WTC11 (cell line): ENCODE measurements around the gene PKIG. TPM values are rescaled to one million over a fixed set of nuclear protein-coding genes. Genes with fewer than 3 reads are reported as not detected.

Experiments
- ATAC-seq: fragments of 200-7000 bp; cut with Tn5 transposase; 2 replicates; pipeline ENCODE4 v1.10.0; 2021; ENCODE audit warnings: mild to moderate bottlenecking, moderate library complexity
- CTCF ChIA-PET: fragments of 300-600 bp; sonication (Branson Sonifier 250); formaldehyde crosslinking; loops from one replicate; lab custom pipeline; 2021; ENCODE audit warnings: antibody characterized with exemption; lab: Charles Lee
- POLR2A ChIA-PET: fragments of 350-600 bp; sonication (Branson Sonifier 250); formaldehyde crosslinking; loops from one replicate; lab custom pipeline; 2021; ENCODE audit warnings: antibody characterized with exemption; lab: Charles Lee
- DNase-seq: peaks from one replicate; pipeline ENCODE4 v3.0.0; 2021; ENCODE audit warnings: low spot score
- H3K27ac Mint-ChIP-seq: 2 replicates; pipeline ENCODE4 v1.8.0; 2021; ENCODE audit warnings: mixed read lengths
- H3K27me3 Mint-ChIP-seq: 2 replicates; pipeline ENCODE4 v1.8.0; 2021; ENCODE audit warnings: low read depth, mild to moderate bottlenecking, moderate library complexity, mixed read lengths
- H3K36me3 Mint-ChIP-seq: 2 replicates; pipeline ENCODE4 v1.8.0; 2021; ENCODE audit warnings: mixed read lengths
- H3K4me1 Mint-ChIP-seq: 2 replicates; pipeline ENCODE4 v1.8.0; 2022; ENCODE audit warnings: mixed read lengths
- H3K4me3 Mint-ChIP-seq: 2 replicates; pipeline ENCODE4 v1.8.0; 2021; ENCODE audit warnings: mild to moderate bottlenecking, moderate library complexity, mixed read lengths
- H3K9me3 Mint-ChIP-seq: 2 replicates; pipeline ENCODE4 v1.8.0; 2021; ENCODE audit warnings: mixed read lengths
- CREB1 ChIP-seq: sonication (generic); formaldehyde crosslinking; IDR thresholded peaks from 2 replicates; pipeline ENCODE4 v1.8.0; 2023; ENCODE audit warnings: mild to moderate bottlenecking, missing genetic modification reagents
- FOXJ3 ChIP-seq: sonication (generic); formaldehyde crosslinking; IDR thresholded peaks from 2 replicates; pipeline ENCODE4 v1.9.0; 2021; ENCODE audit warnings: missing genetic modification reagents, mild to moderate bottlenecking, borderline replicate concordance
- FOXP1 ChIP-seq: sonication (generic); formaldehyde crosslinking; IDR thresholded peaks from 2 replicates; pipeline ENCODE4 v1.8.0; 2022; ENCODE audit warnings: missing genetic modification reagents, mild to moderate bottlenecking, moderate library complexity, borderline replicate concordance
- JAZF1 ChIP-seq: fragments of 250-450 bp; sonication (Bioruptor Pico); IDR thresholded peaks from 2 replicates; pipeline ENCODE4 v1.9.0; 2021; ENCODE audit warnings: moderate library complexity, mild to moderate bottlenecking, inconsistent platforms
- NFYB ChIP-seq: sonication (generic); formaldehyde crosslinking; conservative IDR thresholded peaks from 2 replicates; pipeline ENCODE4 v1.8.0; 2022; ENCODE audit warnings: low read depth, missing genetic modification reagents
- NR1H2 ChIP-seq: sonication (generic); formaldehyde crosslinking; IDR thresholded peaks from 2 replicates; pipeline ENCODE4 v1.9.0; 2021; ENCODE audit warnings: mild to moderate bottlenecking, moderate library complexity, missing genetic modification reagents
- RORB ChIP-seq: fragments of 250-450 bp; sonication (Bioruptor Pico); IDR thresholded peaks from 2 replicates; pipeline ENCODE4 v1.9.0; 2021; ENCODE audit warnings: mild to moderate bottlenecking
- ZBTB21 ChIP-seq: sonication (generic); formaldehyde crosslinking; IDR thresholded peaks from 2 replicates; pipeline ENCODE4 v1.8.1; 2023; ENCODE audit warnings: mild to moderate bottlenecking, missing genetic modification reagents, borderline replicate concordance
- ZNF232 ChIP-seq: sonication (generic); formaldehyde crosslinking; IDR thresholded peaks from 2 replicates; pipeline ENCODE4 v1.8.0; 2022; ENCODE audit warnings: mild to moderate bottlenecking, missing genetic modification reagents
- total RNA-seq: library from RNA; stranded (reverse); gene quantifications from 3 replicates; pipeline ENCODE4 v1.2.3, GENCODE V29; 2021
- TF ChIP-seq, protein P1 (sequence below): sonication (generic); formaldehyde crosslinking; IDR thresholded peaks from 2 replicates; pipeline ENCODE4 v1.8.0; 2023; ENCODE audit warnings: missing genetic modification reagents, mild to moderate bottlenecking, borderline replicate concordance
- TF ChIP-seq, protein P2 (sequence below): fragments of 250-450 bp; sonication (Bioruptor Pico); IDR thresholded peaks from 2 replicates; pipeline ENCODE4 v1.9.0; 2021; ENCODE audit warnings: mild to moderate bottlenecking
- TF ChIP-seq, protein P3 (sequence below): fragments of 250-450 bp; sonication (Bioruptor Pico); IDR thresholded peaks from 2 replicates; pipeline ENCODE4 v2.1.2; 2022; ENCODE audit warnings: mild to moderate bottlenecking, moderate library complexity
- TF ChIP-seq, protein P4 (sequence below): sonication (generic); formaldehyde crosslinking; IDR thresholded peaks from 2 replicates; pipeline ENCODE4 v1.8.0; 2022; ENCODE audit warnings: mild to moderate bottlenecking, missing genetic modification reagents
- TF ChIP-seq, protein P5 (sequence below): sonication (generic); formaldehyde crosslinking; IDR thresholded peaks from 2 replicates; pipeline ENCODE4 v1.8.0; 2022; ENCODE audit warnings: mild to moderate bottlenecking, missing genetic modification reagents
- TF ChIP-seq, protein P6 (sequence below): sonication (generic); formaldehyde crosslinking; IDR thresholded peaks from 2 replicates; pipeline ENCODE4 v1.8.1; 2023; ENCODE audit warnings: mild to moderate bottlenecking, moderate library complexity, missing genetic modification reagents
- TF ChIP-seq, protein P7 (sequence below): sonication (generic); formaldehyde crosslinking; IDR thresholded peaks from 2 replicates; pipeline ENCODE4 v1.8.1; 2022; ENCODE audit warnings: low read depth, missing genetic modification reagents, borderline replicate concordance
- TF ChIP-seq, protein P8 (sequence below): sonication (generic); formaldehyde crosslinking; conservative IDR thresholded peaks from 2 replicates; pipeline ENCODE4 v1.8.1; 2023; ENCODE audit warnings: mild to moderate bottlenecking, low read depth, missing genetic modification reagents, moderate library complexity

Gene PKIG
- total RNA-seq, 1 experiment from 2014 or later: 22.7 TPM

DNA sequence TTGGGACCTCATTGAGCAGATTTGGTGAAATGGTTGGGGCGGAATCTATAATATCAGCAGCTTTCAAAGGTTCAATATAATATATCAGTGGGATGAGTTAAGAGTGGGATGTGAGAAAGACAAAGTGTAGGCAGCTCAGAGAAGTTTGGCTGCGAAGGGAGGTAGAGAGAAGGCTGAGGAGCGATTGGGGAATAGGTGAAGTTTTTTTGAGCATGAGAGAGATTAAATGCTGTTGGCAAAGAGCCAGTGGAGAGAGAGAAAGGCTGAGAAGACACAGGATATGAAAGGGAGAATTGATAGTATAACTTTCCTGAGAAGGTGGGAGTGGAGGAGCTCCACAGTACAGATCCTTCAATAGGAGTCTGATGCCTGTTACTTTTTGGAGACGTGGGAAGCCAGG lies 48.5 kb upstream of the PKIG start (continued):
- TF ChIP-seq, protein P1, sequence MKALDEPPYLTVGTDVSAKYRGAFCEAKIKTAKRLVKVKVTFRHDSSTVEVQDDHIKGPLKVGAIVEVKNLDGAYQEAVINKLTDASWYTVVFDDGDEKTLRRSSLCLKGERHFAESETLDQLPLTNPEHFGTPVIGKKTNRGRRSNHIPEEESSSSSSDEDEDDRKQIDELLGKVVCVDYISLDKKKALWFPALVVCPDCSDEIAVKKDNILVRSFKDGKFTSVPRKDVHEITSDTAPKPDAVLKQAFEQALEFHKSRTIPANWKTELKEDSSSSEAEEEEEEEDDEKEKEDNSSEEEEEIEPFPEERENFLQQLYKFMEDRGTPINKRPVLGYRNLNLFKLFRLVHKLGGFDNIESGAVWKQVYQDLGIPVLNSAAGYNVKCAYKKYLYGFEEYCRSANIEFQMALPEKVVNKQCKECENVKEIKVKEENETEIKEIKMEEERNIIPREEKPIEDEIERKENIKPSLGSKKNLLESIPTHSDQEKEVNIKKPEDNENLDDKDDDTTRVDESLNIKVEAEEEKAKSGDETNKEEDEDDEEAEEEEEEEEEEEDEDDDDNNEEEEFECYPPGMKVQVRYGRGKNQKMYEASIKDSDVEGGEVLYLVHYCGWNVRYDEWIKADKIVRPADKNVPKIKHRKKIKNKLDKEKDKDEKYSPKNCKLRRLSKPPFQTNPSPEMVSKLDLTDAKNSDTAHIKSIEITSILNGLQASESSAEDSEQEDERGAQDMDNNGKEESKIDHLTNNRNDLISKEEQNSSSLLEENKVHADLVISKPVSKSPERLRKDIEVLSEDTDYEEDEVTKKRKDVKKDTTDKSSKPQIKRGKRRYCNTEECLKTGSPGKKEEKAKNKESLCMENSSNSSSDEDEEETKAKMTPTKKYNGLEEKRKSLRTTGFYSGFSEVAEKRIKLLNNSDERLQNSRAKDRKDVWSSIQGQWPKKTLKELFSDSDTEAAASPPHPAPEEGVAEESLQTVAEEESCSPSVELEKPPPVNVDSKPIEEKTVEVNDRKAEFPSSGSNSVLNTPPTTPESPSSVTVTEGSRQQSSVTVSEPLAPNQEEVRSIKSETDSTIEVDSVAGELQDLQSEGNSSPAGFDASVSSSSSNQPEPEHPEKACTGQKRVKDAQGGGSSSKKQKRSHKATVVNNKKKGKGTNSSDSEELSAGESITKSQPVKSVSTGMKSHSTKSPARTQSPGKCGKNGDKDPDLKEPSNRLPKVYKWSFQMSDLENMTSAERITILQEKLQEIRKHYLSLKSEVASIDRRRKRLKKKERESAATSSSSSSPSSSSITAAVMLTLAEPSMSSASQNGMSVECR (CRISPR knock-in tag): no peak
- TF ChIP-seq, protein P2, sequence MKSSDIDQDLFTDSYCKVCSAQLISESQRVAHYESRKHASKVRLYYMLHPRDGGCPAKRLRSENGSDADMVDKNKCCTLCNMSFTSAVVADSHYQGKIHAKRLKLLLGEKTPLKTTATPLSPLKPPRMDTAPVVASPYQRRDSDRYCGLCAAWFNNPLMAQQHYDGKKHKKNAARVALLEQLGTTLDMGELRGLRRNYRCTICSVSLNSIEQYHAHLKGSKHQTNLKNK (CRISPR knock-in tag): no peak
- TF ChIP-seq, protein P3, sequence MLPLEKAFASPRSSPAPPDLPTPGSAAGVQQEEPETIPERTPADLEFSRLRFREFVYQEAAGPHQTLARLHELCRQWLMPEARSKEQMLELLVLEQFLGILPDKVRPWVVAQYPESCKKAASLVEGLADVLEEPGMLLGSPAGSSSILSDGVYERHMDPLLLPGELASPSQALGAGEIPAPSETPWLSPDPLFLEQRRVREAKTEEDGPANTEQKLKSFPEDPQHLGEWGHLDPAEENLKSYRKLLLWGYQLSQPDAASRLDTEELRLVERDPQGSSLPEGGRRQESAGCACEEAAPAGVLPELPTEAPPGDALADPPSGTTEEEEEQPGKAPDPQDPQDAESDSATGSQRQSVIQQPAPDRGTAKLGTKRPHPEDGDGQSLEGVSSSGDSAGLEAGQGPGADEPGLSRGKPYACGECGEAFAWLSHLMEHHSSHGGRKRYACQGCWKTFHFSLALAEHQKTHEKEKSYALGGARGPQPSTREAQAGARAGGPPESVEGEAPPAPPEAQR (CRISPR knock-in tag): no peak
- TF ChIP-seq, protein P4, sequence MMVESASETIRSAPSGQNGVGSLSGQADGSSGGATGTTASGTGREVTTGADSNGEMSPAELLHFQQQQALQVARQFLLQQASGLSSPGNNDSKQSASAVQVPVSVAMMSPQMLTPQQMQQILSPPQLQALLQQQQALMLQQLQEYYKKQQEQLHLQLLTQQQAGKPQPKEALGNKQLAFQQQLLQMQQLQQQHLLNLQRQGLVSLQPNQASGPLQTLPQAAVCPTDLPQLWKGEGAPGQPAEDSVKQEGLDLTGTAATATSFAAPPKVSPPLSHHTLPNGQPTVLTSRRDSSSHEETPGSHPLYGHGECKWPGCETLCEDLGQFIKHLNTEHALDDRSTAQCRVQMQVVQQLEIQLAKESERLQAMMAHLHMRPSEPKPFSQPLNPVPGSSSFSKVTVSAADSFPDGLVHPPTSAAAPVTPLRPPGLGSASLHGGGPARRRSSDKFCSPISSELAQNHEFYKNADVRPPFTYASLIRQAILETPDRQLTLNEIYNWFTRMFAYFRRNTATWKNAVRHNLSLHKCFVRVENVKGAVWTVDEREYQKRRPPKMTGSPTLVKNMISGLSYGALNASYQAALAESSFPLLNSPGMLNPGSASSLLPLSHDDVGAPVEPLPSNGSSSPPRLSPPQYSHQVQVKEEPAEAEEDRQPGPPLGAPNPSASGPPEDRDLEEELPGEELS: no peak
- no peak for TF ChIP-seq FOXJ3
- no peak for TF ChIP-seq ZNF232 (CRISPR knock-in tag)
- no peak for TF ChIP-seq RORB (CRISPR knock-in tag)
- TF ChIP-seq, protein P5, sequence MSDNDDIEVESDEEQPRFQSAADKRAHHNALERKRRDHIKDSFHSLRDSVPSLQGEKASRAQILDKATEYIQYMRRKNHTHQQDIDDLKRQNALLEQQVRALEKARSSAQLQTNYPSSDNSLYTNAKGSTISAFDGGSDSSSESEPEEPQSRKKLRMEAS: no peak
- no peak for TF ChIP-seq ZBTB21 (CRISPR knock-in tag)

DNA sequence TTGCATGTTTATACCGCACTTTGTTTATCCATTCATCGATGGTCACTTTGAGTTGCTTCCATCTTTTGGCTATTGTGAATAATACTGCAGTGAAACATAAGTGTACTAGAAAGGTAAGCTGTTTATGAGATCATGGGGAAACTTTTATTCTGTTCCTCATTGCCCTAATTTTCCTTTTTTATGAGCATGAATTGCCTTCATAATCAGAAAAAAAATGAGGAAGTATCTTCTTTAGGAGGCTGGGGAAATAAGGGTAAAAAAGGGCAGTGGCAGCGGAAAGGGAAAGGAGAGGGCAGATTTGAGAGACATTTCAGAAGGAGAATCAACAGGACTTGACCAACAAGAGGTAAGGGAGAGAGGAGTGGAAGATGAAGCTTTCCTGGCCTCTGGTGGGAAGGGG lies 46.2 kb upstream of the PKIG start:
- H3K36me3 Mint-ChIP-seq: no peaks in the 10 kb centered on the region
- TF ChIP-seq, protein P6, sequence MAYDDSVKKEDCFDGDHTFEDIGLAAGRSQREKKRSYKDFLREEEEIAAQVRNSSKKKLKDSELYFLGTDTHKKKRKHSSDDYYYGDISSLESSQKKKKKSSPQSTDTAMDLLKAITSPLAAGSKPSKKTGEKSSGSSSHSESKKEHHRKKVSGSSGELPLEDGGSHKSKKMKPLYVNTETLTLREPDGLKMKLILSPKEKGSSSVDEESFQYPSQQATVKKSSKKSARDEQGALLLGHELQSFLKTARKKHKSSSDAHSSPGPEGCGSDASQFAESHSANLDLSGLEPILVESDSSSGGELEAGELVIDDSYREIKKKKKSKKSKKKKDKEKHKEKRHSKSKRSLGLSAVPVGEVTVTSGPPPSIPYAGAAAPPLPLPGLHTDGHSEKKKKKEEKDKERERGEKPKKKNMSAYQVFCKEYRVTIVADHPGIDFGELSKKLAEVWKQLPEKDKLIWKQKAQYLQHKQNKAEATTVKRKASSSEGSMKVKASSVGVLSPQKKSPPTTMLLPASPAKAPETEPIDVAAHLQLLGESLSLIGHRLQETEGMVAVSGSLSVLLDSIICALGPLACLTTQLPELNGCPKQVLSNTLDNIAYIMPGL (CRISPR knock-in tag): no peak
- TF ChIP-seq JAZF1 (CRISPR knock-in tag) (no peak), CREB1 (CRISPR knock-in tag) (no peak), NR1H2 (CRISPR knock-in tag) (no peak), FOXP1 (CRISPR knock-in tag) (no peak), NFYB (CRISPR knock-in tag) (no peak)
- TF ChIP-seq, protein P7, sequence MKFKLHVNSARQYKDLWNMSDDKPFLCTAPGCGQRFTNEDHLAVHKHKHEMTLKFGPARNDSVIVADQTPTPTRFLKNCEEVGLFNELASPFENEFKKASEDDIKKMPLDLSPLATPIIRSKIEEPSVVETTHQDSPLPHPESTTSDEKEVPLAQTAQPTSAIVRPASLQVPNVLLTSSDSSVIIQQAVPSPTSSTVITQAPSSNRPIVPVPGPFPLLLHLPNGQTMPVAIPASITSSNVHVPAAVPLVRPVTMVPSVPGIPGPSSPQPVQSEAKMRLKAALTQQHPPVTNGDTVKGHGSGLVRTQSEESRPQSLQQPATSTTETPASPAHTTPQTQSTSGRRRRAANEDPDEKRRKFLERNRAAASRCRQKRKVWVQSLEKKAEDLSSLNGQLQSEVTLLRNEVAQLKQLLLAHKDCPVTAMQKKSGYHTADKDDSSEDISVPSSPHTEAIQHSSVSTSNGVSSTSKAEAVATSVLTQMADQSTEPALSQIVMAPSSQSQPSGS (CRISPR knock-in tag): no peak
- TF ChIP-seq, protein P8, sequence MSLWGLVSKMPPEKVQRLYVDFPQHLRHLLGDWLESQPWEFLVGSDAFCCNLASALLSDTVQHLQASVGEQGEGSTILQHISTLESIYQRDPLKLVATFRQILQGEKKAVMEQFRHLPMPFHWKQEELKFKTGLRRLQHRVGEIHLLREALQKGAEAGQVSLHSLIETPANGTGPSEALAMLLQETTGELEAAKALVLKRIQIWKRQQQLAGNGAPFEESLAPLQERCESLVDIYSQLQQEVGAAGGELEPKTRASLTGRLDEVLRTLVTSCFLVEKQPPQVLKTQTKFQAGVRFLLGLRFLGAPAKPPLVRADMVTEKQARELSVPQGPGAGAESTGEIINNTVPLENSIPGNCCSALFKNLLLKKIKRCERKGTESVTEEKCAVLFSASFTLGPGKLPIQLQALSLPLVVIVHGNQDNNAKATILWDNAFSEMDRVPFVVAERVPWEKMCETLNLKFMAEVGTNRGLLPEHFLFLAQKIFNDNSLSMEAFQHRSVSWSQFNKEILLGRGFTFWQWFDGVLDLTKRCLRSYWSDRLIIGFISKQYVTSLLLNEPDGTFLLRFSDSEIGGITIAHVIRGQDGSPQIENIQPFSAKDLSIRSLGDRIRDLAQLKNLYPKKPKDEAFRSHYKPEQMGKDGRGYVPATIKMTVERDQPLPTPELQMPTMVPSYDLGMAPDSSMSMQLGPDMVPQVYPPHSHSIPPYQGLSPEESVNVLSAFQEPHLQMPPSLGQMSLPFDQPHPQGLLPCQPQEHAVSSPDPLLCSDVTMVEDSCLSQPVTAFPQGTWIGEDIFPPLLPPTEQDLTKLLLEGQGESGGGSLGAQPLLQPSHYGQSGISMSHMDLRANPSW (CRISPR knock-in tag): no peak
- ATAC-seq (no peak), DNase-seq (no peak)
- no peaks in the 10 kb centered on the region for H3K9me3 Mint-ChIP-seq
- POLR2A ChIA-PET: no interaction called here
- H3K27me3 Mint-ChIP-seq: no peaks in the 10 kb centered on the region
- CTCF ChIA-PET: no interaction called here
- H3K4me1 Mint-ChIP-seq: peaks cover 7% of the 10 kb centered on the region
- H3K27ac Mint-ChIP-seq: peak overlapping the region; percentile 3; the same call in 1 of the 2 replicates
- no peak overlapping the region for H3K4me3 Mint-ChIP-seq
